A549 (cell line): ENCODE measurements around the gene OR52L1. TPM values are rescaled to one million over a fixed set of nuclear protein-coding genes. Genes with fewer than 3 reads are reported as not detected.

ENCODE experiments used
- ATAC-seq, 2 experiments: fragments of 200-7000 bp in 1 of 2; fragments of >200 bp in 1 of 2; cut with Nextera tagmentation in 1 of 2; cut with Tn5 transposase in 1 of 2; 3 replicates each; pipeline versions ENCODE4 v1.8.0 to v1.9.1; 2018 to 2020; ENCODE audit warnings: mild to moderate bottlenecking in 1 of 2, moderate library complexity in 1 of 2
- CTCF ChIA-PET: fragments of 300-600 bp; sonication (Branson Sonifier 250); formaldehyde crosslinking; extraction: SDS; loops from one replicate; lab custom pipeline; 2021; ENCODE audit warnings: antibody characterized with exemption, inconsistent platforms; lab: Yijun Ruan, JAX
- POLR2A ChIA-PET: fragments of 350-600 bp; formaldehyde crosslinking; extraction: SDS; loops from one replicate; lab custom pipeline; 2021; ENCODE audit warnings: antibody characterized with exemption, inconsistent platforms; lab: Yijun Ruan, JAX
- DNase-seq, 2 experiments: peaks; one replicate each; pipeline versions ENCODE4 v3.0.0 to v3.0.0-alpha.2; 2011 to 2016; ENCODE audit warnings: low read depth in 1 of 2, low spot score in 1 of 2
- FAIRE-seq: peaks from 2 replicates; lab custom pipeline; 2011; peaks lifted over from hg19 to GRCh38; lab: Jason Lieb, UNC
- H3K27ac ChIP-seq, 2 experiments: fragments of >200 bp; sonication (Bioruptor Twin); formaldehyde crosslinking; 3 replicates each; pipeline ENCODE4 v1.5.1; 2016 to 2017
- H3K4me1 ChIP-seq: fragments of >200 bp; sonication (Bioruptor Twin); formaldehyde crosslinking; 3 replicates; pipeline ENCODE4 v1.6.1; 2016
- H3K4me2 ChIP-seq: fragments of >200 bp; sonication (Bioruptor Twin); formaldehyde crosslinking; 3 replicates; pipeline ENCODE4 v1.6.1; 2016
- H3K4me3 ChIP-seq: fragments of >200 bp; sonication (Bioruptor Twin); formaldehyde crosslinking; 3 replicates; pipeline ENCODE4 v1.5.1; 2016
- H3K9me3 ChIP-seq: fragments of >200 bp; sonication (Bioruptor Twin); formaldehyde crosslinking; 3 replicates; pipeline ENCODE4 v1.6.1; 2016
- CBX2 ChIP-seq: fragments of 200-600 bp; sonication (generic); IDR thresholded peaks from 2 replicates; pipeline ENCODE4 v1.6.1; 2016; ENCODE audit warnings: low read depth, mild to moderate bottlenecking, borderline replicate concordance
- CBX8 ChIP-seq: fragments of 200-600 bp; sonication (generic); IDR thresholded peaks from 2 replicates; pipeline ENCODE4 v1.6.1; 2016
- CEBPB ChIP-seq, 2 experiments: fragments of >200 bp in 1 of 2; sonication (Bioruptor Twin) in 1 of 2; formaldehyde crosslinking in 1 of 2; IDR thresholded peaks; 2 replicates each; pipeline ENCODE4 v1.6.1; 2012 to 2016
- CHD2 ChIP-seq: fragments of 150-350 bp; IDR thresholded peaks from 2 replicates; pipeline ENCODE4 v1.6.1; 2014; ENCODE audit warnings: low read length; ENCODE audit not compliant: partially characterized antibody
- CHD4 ChIP-seq: fragments of 200-600 bp; sonication (generic); IDR thresholded peaks from 2 replicates; pipeline ENCODE4 v1.6.1; 2016; ENCODE audit warnings: antibody characterized with exemption, mild to moderate bottlenecking, borderline replicate concordance
- EHMT2 ChIP-seq: fragments of 200-600 bp; sonication (generic); IDR thresholded peaks from 2 replicates; pipeline ENCODE4 v1.6.1; 2016; ENCODE audit warnings: antibody characterized with exemption, low read depth, mild to moderate bottlenecking, moderate library complexity
- EP300 ChIP-seq, 2 experiments: fragments of >200 bp; sonication (Bioruptor Twin); formaldehyde crosslinking; IDR thresholded peaks; 2 replicates in 1 of 2; 3 replicates in 1 of 2; pipeline ENCODE4 v1.6.1; 2016 to 2017
- ESRRA ChIP-seq: fragments of 150-350 bp; IDR thresholded peaks from 2 replicates; pipeline ENCODE4 v1.6.1; 2014; ENCODE audit warnings: mild to moderate bottlenecking, low read length, borderline replicate concordance
- FOSB ChIP-seq: fragments of 250-450 bp; sonication (Bioruptor Pico); IDR thresholded peaks from 2 replicates; pipeline ENCODE4 v1.5.0; 2020; ENCODE audit warnings: mild to moderate bottlenecking, moderate library complexity
- GATA3 ChIP-seq: IDR thresholded peaks from 2 replicates; pipeline ENCODE4 v1.6.1; 2012; ENCODE audit warnings: borderline replicate concordance
- HDAC2 ChIP-seq: fragments of 200-600 bp; sonication (generic); IDR thresholded peaks from 2 replicates; pipeline ENCODE4 v1.6.1; 2016
- HEYL ChIP-seq: fragments of 250-450 bp; sonication (Bioruptor Pico); IDR thresholded peaks from 2 replicates; pipeline ENCODE4 v1.8.0; 2021; ENCODE audit warnings: mild to moderate bottlenecking, moderate library complexity
- HOXA7 ChIP-seq: fragments of 250-450 bp; sonication (Bioruptor Pico); IDR thresholded peaks from 2 replicates; pipeline ENCODE4 v1.5.0; 2020; ENCODE audit warnings: mild to moderate bottlenecking, moderate library complexity
- HOXB5 ChIP-seq: fragments of 250-450 bp; sonication (Bioruptor Pico); IDR thresholded peaks from 2 replicates; pipeline ENCODE4 v1.5.0; 2020; ENCODE audit warnings: mild to moderate bottlenecking, moderate library complexity
- JUN ChIP-seq, 2 experiments: fragments of >200 bp; sonication (Bioruptor Twin); formaldehyde crosslinking; IDR thresholded peaks; 2 replicates in 1 of 2; 3 replicates in 1 of 2; pipeline ENCODE4 v1.6.1; 2016 to 2017
- JUNB ChIP-seq: fragments of >200 bp; sonication (Bioruptor Twin); formaldehyde crosslinking; IDR thresholded peaks from 2 replicates; pipeline ENCODE4 v1.6.1; 2016
- KDM1A ChIP-seq: fragments of 200-600 bp; sonication (generic); IDR thresholded peaks from 2 replicates; pipeline ENCODE4 v1.6.1; 2016; ENCODE audit warnings: low read depth, mild to moderate bottlenecking
- MAZ ChIP-seq: fragments of 150-350 bp; IDR thresholded peaks from 2 replicates; pipeline ENCODE4 v1.6.1; 2014; ENCODE audit warnings: antibody characterized with exemption, low read depth, low read length, borderline replicate concordance
- NPAS2 ChIP-seq: fragments of 250-450 bp; sonication (Bioruptor Pico); IDR thresholded peaks from 2 replicates; pipeline ENCODE4 v1.8.0; 2022; ENCODE audit warnings: mild to moderate bottlenecking, moderate library complexity, borderline replicate concordance
- NR3C1 ChIP-seq: fragments of >200 bp; sonication (Bioruptor Twin); formaldehyde crosslinking; IDR thresholded peaks from 3 replicates; pipeline ENCODE4 v1.6.1; 2017
- RCOR1 ChIP-seq: fragments of 150-350 bp; IDR thresholded peaks from 2 replicates; pipeline ENCODE4 v1.6.1; 2014; ENCODE audit warnings: antibody characterized with exemption, low read length, low read depth
- SREBF2 ChIP-seq: fragments of 450-650 bp; IDR thresholded peaks from 2 replicates; pipeline ENCODE4 v1.6.1; 2014; ENCODE audit warnings: mild to moderate bottlenecking, moderate library complexity
- TFCP2L1 ChIP-seq: fragments of 250-450 bp; sonication (Bioruptor Pico); IDR thresholded peaks from 2 replicates; pipeline ENCODE4 v1.5.0; 2021; ENCODE audit warnings: mild to moderate bottlenecking
- ZFP36 ChIP-seq: fragments of 450-650 bp; IDR thresholded peaks from 2 replicates; pipeline ENCODE4 v1.6.1; 2014; ENCODE audit warnings: borderline replicate concordance; ENCODE audit not compliant: partially characterized antibody
- WGBS: methylation state at CpG from one replicate; pipeline ENCODE4 v1.1.6; 2017; ENCODE audit errors: missing lambda C conversion rate; 5-methylcytosine and 5-hydroxymethylcytosine counted together
- polyA plus RNA-seq, 4 experiments: library from polyadenylated mRNA; depleted of rRNA in 3 of 4; stranded (reverse); fragments of >200 nt; fragmentation: RNase III in 1 of 4; extraction: RNeasy Plus Mini Kit Qiagen cat#74134 plus additional on column Dnase treatment in 1 of 4; gene quantifications; 2 replicates in 3 of 4; 3 replicates in 1 of 4; pipeline ENCODE4 v1.2.3, GENCODE V29; 2011 to 2017
- TF ChIP-seq, protein P1 (sequence below): fragments of >200 bp; sonication (Bioruptor Twin); formaldehyde crosslinking; IDR thresholded peaks from 3 replicates; pipeline ENCODE4 v1.6.1; 2016
- TF ChIP-seq, protein P2 (sequence below): IDR thresholded peaks from 2 replicates; pipeline ENCODE4 v1.6.1; 2012
- TF ChIP-seq, protein P3 (sequence below): IDR thresholded peaks from 2 replicates; pipeline ENCODE4 v1.6.1; 2012

OR52L1 gene
- polyA plus RNA-seq, 2 of the 4 experiments (the other 2 are of a cell fraction): not detected

DNA sequence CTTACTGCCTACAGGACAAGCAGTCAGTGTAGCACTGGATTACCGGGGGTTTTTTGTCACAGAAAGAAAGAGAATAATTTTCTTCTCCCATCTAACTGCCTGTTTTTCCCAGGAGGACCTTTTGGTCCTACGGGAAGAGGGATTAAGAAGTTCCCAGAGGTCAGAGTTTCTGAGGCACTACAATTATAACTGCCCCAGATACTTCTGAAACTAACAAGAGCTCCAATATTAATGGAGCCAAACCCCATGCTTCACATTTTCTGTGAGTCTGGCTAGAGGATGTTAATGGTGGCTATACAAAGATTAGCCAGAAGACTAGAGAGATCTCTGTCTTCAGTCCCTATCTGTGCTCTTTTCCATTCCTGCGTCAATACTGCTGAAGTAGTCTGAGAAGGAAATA, 44.8 kb downstream of the OR52L1 start, which contains the start of gene OR56A3:
TSS of gene OR56A3 (plus strand) at position 301 of the 400 bp plus-strand sequence. CDS start 5,096 bp downstream, outside the sequence.
- ATAC-seq: no peak
- H3K4me3 ChIP-seq: no peak within 1 kb of the TSS
- H3K4me2 ChIP-seq: no peak within 1 kb of the TSS
- no peaks in the 10 kb centered on the region for H3K4me1 ChIP-seq
- no peak for DNase-seq
- WGBS: 21% methylated on average over 3 of the region's 3 CpGs
- ChIA-PET POLR2A (no interaction called here), CTCF (interaction anchor here (1.5 kb wide), 1 partner anchor 12 kb away, joined by 3 read pairs; no protein-coding TSS in a partner anchor)
- no peaks in the 10 kb centered on the region; the same call in 2 of the 3 replicates for H3K9me3 ChIP-seq
- H3K27ac ChIP-seq: no peak within 1 kb of the TSS
- TF ChIP-seq CEBPB (IDR thresholded peaks at IDR 0.05) (no peak), KDM1A (no peak), JUNB (no peak), HDAC2 (no peak), MAZ (no peak), ZFP36 (no peak), GATA3 (no peak), CHD2 (no peak), ESRRA (no peak), HOXB5 (CRISPR knock-in tag) (no peak), CHD4 (no peak), TFCP2L1 (CRISPR knock-in tag) (no peak)
- TF ChIP-seq, protein P1, sequence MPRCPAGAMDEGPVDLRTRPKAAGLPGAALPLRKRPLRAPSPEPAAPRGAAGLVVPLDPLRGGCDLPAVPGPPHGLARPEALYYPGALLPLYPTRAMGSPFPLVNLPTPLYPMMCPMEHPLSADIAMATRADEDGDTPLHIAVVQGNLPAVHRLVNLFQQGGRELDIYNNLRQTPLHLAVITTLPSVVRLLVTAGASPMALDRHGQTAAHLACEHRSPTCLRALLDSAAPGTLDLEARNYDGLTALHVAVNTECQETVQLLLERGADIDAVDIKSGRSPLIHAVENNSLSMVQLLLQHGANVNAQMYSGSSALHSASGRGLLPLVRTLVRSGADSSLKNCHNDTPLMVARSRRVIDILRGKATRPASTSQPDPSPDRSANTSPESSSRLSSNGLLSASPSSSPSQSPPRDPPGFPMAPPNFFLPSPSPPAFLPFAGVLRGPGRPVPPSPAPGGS: no peak
- no peak for FAIRE-seq

DNA sequence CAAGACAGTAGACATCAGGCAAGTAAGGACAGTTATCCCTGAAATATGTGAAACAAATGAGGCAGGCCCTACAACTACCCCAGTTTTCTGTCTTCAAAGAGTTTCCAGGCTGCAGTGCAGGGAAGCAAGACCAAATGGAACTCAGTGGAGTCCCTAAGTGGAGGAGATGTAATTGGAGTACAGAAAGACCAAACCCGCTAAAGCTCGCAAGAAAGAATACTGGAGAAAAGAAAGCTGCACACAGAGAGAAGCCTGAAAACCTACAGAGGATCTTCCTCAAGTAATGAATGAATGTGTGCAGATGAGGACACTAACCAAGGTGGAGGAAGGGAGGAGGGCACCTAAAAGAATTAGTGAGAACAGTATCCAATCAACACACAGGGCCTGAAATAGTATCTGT, 46.0 kb downstream of the OR52L1 start:
- no peak overlapping the region for H3K4me2 ChIP-seq
- POLR2A ChIA-PET: no interaction called here
- TF ChIP-seq HEYL (CRISPR knock-in tag): no peak
- no peak for TF ChIP-seq RCOR1
- TF ChIP-seq JUN (IDR thresholded peaks at IDR 0.05): no peak
- TF ChIP-seq, protein P2, sequence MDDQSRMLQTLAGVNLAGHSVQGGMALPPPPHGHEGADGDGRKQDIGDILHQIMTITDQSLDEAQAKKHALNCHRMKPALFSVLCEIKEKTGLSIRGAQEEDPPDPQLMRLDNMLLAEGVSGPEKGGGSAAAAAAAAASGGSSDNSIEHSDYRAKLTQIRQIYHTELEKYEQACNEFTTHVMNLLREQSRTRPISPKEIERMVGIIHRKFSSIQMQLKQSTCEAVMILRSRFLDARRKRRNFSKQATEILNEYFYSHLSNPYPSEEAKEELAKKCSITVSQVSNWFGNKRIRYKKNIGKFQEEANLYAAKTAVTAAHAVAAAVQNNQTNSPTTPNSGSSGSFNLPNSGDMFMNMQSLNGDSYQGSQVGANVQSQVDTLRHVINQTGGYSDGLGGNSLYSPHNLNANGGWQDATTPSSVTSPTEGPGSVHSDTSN: no peak
- no peak for TF ChIP-seq HOXA7 (CRISPR knock-in tag)
- TF ChIP-seq NR3C1: no peak
- TF ChIP-seq EHMT2: no peak
- no peak for TF ChIP-seq EP300 (IDR thresholded peaks at IDR 0.05)
- no peak for TF ChIP-seq JUNB
- TF ChIP-seq FOSB (CRISPR knock-in tag): no peak
- TF ChIP-seq CBX8: no peak
- TF ChIP-seq, protein P3, sequence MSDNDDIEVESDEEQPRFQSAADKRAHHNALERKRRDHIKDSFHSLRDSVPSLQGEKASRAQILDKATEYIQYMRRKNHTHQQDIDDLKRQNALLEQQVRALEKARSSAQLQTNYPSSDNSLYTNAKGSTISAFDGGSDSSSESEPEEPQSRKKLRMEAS: no peak
- H3K27ac ChIP-seq: no peak overlapping the region
- DNase-seq (no peak), FAIRE-seq (no peak), ATAC-seq (no peak)
- H3K4me3 ChIP-seq: no peak overlapping the region
- no peaks in the 10 kb centered on the region for H3K4me1 ChIP-seq
- H3K9me3 ChIP-seq: no peaks in the 10 kb centered on the region; the same call in 2 of the 3 replicates
- CTCF ChIA-PET: interaction anchor here (1.1 kb wide), 1 partner anchor 423 kb away, joined by 3 read pairs; no protein-coding TSS in a partner anchor
- WGBS: 88% methylated on average over 2 of the region's 2 CpGs

DNA sequence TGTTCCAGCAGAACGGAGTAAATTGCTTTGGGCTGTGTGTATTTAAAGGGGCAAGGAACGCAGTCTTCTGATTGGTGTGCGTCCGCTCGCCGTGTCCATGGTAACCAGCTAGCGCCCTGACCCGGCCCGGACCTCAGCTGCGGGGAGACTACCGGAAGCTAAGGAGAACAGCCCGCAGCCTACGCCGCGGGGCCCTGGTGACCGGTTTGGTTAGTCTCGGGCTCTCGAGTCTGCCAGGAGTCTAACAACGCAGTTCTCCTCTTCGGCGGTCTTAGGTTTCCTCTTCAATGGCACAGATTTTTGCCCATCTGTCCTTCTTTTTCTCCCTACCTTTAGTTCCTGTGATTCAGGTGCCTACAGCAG, 48.2 kb downstream of the OR52L1 start:
- ATAC-seq (no peak), DNase-seq (no peak), FAIRE-seq (no peak)
- Histone ChIP-seq H3K9me3 (no peaks in the 10 kb centered on the region; the same call in 2 of the 3 replicates), H3K27ac (no peak overlapping the region), H3K4me2 (no peak overlapping the region), H3K4me1 (no peaks in the 10 kb centered on the region), H3K4me3 (no peak overlapping the region)
- no peak for TF ChIP-seq SREBF2
- TF ChIP-seq CBX2: no peak
- no peak for TF ChIP-seq CHD4
- no peak for TF ChIP-seq KDM1A
- no peak for TF ChIP-seq NPAS2 (CRISPR knock-in tag)
- WGBS: 83% methylated on average over 20 of the region's 21 CpGs
- ChIA-PET POLR2A (no interaction called here), CTCF (no interaction called here)
